Sigmoid colon (tissue), 7 donors: Measurements from ENCODE around the gene FBXW2. TPM values are rescaled to one million over a fixed set of nuclear protein-coding genes. Genes with fewer than 3 reads are reported as not detected.

Source experiments
- DNase-seq: peaks from one replicate; pipeline ENCODE4 v3.0.0-alpha.2; 2019
- H3K27ac ChIP-seq, 4 donors: fragments of 200-600 bp; sonication (generic); one replicate each; pipeline ENCODE4 v1.5.1; 2016 to 2019; ENCODE audit warnings: mild to moderate bottlenecking in 1 of 4
- H3K27me3 ChIP-seq, 3 donors: fragments of 200-600 bp; sonication (generic); one replicate each; pipeline ENCODE4 v1.5.1; 2019; ENCODE audit warnings: mild to moderate bottlenecking in 1 of 3
- H3K36me3 ChIP-seq, 4 donors: fragments of 200-600 bp; sonication (generic); one replicate each; pipeline ENCODE4 v1.5.1; 2016 to 2019
- H3K4me1 ChIP-seq, 4 donors: fragments of 200-600 bp; sonication (generic); one replicate each; pipeline ENCODE4 v1.5.1; 2017 to 2019
- H3K4me3 ChIP-seq, 4 donors: fragments of 200-600 bp; sonication (generic); one replicate each; pipeline ENCODE4 v1.5.1; 2017 to 2019; ENCODE audit warnings: mild to moderate bottlenecking in 2 of 4, moderate library complexity in 1 of 4
- H3K9me3 ChIP-seq, 4 donors: fragments of 200-600 bp in 3 of 4; sonication (generic) in 3 of 4; one replicate each; pipeline versions ENCODE4 v1.5.1 to v1.6.1; 2013 to 2019
- EP300 ChIP-seq, 4 donors: sonication (generic); formaldehyde crosslinking; IDR thresholded peaks; one replicate each; pipeline ENCODE4 v1.6.1; 2017; ENCODE audit warnings: antibody characterized with exemption in 4 of 4
- POLR2A ChIP-seq, 2 donors: fragments of 450-650 bp; IDR thresholded peaks; one replicate each; pipeline ENCODE4 v1.6.1; 2016; ENCODE audit warnings: antibody characterized with exemption in 2 of 2, mild to moderate bottlenecking in 2 of 2, moderate library complexity in 2 of 2
- POLR2AphosphoS5 ChIP-seq, 4 donors: sonication (generic); formaldehyde crosslinking; IDR thresholded peaks; one replicate each; pipeline ENCODE4 v1.6.1; 2017; ENCODE audit warnings: antibody characterized with exemption in 4 of 4
- WGBS, 2 donors: extraction: QIAGEN DNeasy Blood & Tissue Kit; methylation state at CpG; one replicate each; pipeline ENCODE4 v1.1.7; 2013; 5-methylcytosine and 5-hydroxymethylcytosine counted together
- intact Hi-C: fragments of 100-400 bp; cut with DNase I; formaldehyde crosslinking; loops from one replicate; pipeline ENCODE4 v1.15.1; 2023
- polyA plus RNA-seq, 3 donors: library from polyadenylated mRNA; stranded (reverse); fragments of 200-250 nt; gene quantifications; one replicate each; pipeline ENCODE4 v1.2.3, GENCODE V29; 2013
- total RNA-seq, 4 donors: library from RNA; depleted of rRNA; stranded (reverse); fragments of >200 nt; gene quantifications; one replicate each; pipeline ENCODE4 v1.1.0, GENCODE V29; 2016
- TF ChIP-seq, protein P1 (sequence below), 4 experiments: fragments of 450-650 bp in 3 of 4; fragments of 200-600 bp in 1 of 4; IDR thresholded peaks; one replicate each; pipeline ENCODE4 v1.5.1; 2016 to 2019; ENCODE audit warnings: antibody characterized with exemption in 4 of 4, mild to moderate bottlenecking in 3 of 4, moderate library complexity in 2 of 4
- donor health status: healthy with polysubstance abuse.
- donor health status: Bipolar disorder and iron deficiency.
- donor health status: healthy.

Gene FBXW2
- total and polyA plus RNA-seq, 7 donors, result 10.2 to 61.8 (median 30.9) TPM

DNA sequence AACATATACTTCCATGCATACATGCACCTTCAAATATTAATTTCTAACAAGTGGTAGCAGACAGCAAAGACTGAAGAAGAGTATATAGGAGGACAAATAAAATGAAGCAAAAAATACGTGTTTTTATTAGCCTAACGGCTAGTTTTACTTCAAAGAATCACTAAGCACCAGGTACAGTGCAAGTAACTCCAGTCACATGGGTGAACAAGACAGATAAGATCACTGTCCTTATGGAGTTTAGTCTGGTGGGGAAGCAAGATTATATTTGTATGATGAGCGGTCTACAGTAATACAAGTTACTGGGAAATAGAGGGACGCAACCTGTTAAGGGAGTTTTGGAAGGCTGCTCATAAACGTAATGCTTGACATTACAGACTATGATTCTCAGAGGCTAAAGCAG is 16.0 kb downstream of the FBXW2 start:
- Histone ChIP-seq H3K9me3 (no peaks in the 10 kb centered on the region), H3K36me3 (peaks cover 0 to 64% (median 19%) of the 10 kb centered on the region in 4 donors), H3K4me1 (peaks cover 0 to 6% (median 0%) of the 10 kb centered on the region in 4 donors), H3K4me3 (no peak overlapping the region), H3K27me3 (no peaks in the 10 kb centered on the region), H3K27ac (no peak overlapping the region)
- no peak for DNase-seq
- 94 to 95% methylated on average over 5 of the region's 5 CpGs for WGBS, 2 donors
- TF ChIP-seq, protein P1, sequence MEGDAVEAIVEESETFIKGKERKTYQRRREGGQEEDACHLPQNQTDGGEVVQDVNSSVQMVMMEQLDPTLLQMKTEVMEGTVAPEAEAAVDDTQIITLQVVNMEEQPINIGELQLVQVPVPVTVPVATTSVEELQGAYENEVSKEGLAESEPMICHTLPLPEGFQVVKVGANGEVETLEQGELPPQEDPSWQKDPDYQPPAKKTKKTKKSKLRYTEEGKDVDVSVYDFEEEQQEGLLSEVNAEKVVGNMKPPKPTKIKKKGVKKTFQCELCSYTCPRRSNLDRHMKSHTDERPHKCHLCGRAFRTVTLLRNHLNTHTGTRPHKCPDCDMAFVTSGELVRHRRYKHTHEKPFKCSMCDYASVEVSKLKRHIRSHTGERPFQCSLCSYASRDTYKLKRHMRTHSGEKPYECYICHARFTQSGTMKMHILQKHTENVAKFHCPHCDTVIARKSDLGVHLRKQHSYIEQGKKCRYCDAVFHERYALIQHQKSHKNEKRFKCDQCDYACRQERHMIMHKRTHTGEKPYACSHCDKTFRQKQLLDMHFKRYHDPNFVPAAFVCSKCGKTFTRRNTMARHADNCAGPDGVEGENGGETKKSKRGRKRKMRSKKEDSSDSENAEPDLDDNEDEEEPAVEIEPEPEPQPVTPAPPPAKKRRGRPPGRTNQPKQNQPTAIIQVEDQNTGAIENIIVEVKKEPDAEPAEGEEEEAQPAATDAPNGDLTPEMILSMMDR (IDR thresholded peaks at IDR 0.05), result no peak
- TF ChIP-seq EP300 (IDR thresholded peaks at IDR 0.05) (no peak), POLR2A (IDR thresholded peaks at IDR 0.05) (no peak), POLR2AphosphoS5 (IDR thresholded peaks at IDR 0.05) (no peak)
- intact Hi-C loops, result no loop called here

DNA sequence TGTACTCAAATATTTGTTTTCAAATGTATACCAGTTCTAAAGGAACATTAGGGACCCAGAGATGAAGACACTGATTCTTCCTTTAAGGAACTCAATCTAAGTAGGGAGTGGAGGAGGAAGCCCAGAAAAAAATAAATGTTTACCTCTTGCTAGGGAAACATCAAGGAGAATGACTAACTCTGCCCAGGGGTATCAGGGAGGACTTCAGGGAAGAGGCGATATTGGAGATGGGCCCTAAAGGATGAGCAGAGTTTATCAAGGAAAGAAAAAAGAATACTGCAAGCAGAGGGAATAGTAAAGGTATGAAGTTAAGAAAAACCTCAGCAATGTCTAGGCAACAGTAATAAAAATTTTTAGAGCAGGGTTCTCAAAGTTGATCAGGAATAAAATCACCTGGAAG is 16.4 kb downstream of the FBXW2 start:
- no peak for DNase-seq
- Histone ChIP-seq H3K36me3 (peaks cover 0 to 69% (median 19%) of the 10 kb centered on the region in 4 donors), H3K4me3 (no peak overlapping the region), H3K27me3 (no peaks in the 10 kb centered on the region), H3K9me3 (no peaks in the 10 kb centered on the region), H3K4me1 (peaks cover 0 to 6% (median 0%) of the 10 kb centered on the region in 4 donors), H3K27ac (no peak overlapping the region)
- TF ChIP-seq, protein P1 (IDR thresholded peaks at IDR 0.05), result no peak
- TF ChIP-seq POLR2A (IDR thresholded peaks at IDR 0.05) (no peak), POLR2AphosphoS5 (IDR thresholded peaks at IDR 0.05) (no peak), EP300 (IDR thresholded peaks at IDR 0.05) (no peak)
- WGBS, 2 donors, result 99% methylated on average over 1 of the region's 1 CpG
- intact Hi-C loops, result no loop called here

DNA sequence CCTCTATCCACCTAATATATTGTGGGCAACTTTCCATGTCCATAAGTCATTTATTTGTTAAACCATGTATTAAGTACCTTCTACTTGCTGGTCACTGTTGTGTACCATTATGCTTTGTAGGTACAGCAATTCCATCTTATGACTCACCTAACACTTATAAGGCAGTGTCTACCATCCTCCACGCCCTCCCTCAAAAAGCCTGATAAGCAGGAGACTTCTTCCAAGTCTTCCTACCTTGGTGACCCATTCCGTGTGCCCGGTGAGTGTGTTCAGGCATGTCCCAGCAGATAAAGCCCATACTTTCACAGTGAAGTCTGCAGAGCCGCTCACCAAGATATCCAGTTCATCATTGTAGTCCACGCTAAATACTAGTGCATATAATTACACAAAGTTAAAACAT is 17.4 kb downstream of the FBXW2 start:
- intact Hi-C loops, result no loop called here
- H3K9me3 ChIP-seq, result no peaks in the 10 kb centered on the region
- peaks cover 0 to 3% (median 0%) of the 10 kb centered on the region in 4 donors for H3K4me1 ChIP-seq
- H3K27ac ChIP-seq, result no peak overlapping the region
- DNase-seq, result no peak
- TF ChIP-seq EP300 (IDR thresholded peaks at IDR 0.05) (no peak), POLR2AphosphoS5 (IDR thresholded peaks at IDR 0.05) (no peak), POLR2A (IDR thresholded peaks at IDR 0.05) (no peak)
- TF ChIP-seq, protein P1 (IDR thresholded peaks at IDR 0.05), result no peak
- 95 to 98% methylated on average over 5 of the region's 5 CpGs for WGBS, 2 donors
- peaks cover 5 to 78% (median 23%) of the 10 kb centered on the region in 4 donors for H3K36me3 ChIP-seq
- H3K4me3 ChIP-seq, result no peak overlapping the region
- H3K27me3 ChIP-seq, result no peaks in the 10 kb centered on the region

DNA sequence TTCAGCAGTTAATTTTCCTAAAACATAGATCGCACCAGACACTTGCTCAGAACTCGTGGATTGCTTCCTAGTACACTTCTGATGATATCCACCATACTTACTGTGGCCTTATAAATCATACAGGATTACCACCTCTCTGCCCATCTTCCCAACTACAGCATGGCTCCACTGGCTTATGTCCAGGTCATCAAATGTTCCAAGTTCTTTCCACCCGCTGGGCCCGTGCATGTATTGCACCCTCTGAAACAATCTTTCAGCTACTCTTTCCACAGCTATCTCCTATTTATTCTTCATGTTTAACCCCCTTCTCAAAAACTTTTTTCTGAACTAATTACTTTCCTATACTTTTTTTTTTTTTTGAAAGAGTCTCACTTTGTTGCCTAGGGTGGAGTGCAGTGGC is 18.5 kb downstream of the FBXW2 start:
- intact Hi-C loops, result no loop called here
- TF ChIP-seq POLR2AphosphoS5 (IDR thresholded peaks at IDR 0.05) (no peak), POLR2A (IDR thresholded peaks at IDR 0.05) (no peak), EP300 (IDR thresholded peaks at IDR 0.05) (no peak)
- TF ChIP-seq, protein P1 (IDR thresholded peaks at IDR 0.05), result no peak
- Histone ChIP-seq H3K27me3 (no peaks in the 10 kb centered on the region), H3K4me1 (no peaks in the 10 kb centered on the region), H3K27ac (no peak overlapping the region), H3K4me3 (no peak overlapping the region), H3K36me3 (peaks cover 5 to 87% (median 28%) of the 10 kb centered on the region in 4 donors), H3K9me3 (no peaks in the 10 kb centered on the region)
- WGBS, 2 donors, result 90 to 92% methylated on average over 4 of the region's 4 CpGs
- DNase-seq, result no peak

DNA sequence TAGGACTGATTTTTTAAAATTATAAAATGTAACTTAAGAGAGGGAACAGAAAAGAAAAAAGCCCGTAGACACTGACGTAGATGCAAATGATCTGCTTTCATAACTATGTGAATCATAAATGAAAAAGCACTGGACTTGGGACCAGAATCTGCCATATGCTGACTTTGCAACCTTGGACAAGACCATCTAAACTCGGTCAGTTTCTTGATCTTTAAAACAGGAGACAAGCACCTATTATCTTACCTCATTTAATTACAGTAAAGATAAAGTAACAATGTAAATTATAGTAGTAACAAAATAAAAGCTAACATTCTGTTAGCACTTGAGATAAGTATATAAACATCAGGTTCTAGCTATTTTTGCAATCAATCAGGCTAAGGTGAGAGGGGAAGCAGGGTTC is 20.0 kb downstream of the FBXW2 start:
- Histone ChIP-seq H3K36me3 (peaks cover 8 to 98% (median 37%) of the 10 kb centered on the region in 4 donors), H3K4me3 (no peak overlapping the region), H3K27ac (no peak overlapping the region), H3K4me1 (no peaks in the 10 kb centered on the region), H3K9me3 (no peaks in the 10 kb centered on the region), H3K27me3 (no peaks in the 10 kb centered on the region)
- no peak for DNase-seq
- TF ChIP-seq EP300 (IDR thresholded peaks at IDR 0.05), result no peak
- no peak for TF ChIP-seq POLR2AphosphoS5 (IDR thresholded peaks at IDR 0.05)
- TF ChIP-seq POLR2A (IDR thresholded peaks at IDR 0.05), result no peak
- TF ChIP-seq, protein P1 (IDR thresholded peaks at IDR 0.05), result no peak
- WGBS, 2 donors, result 79 to 90% methylated on average over 3 of the region's 3 CpGs
- intact Hi-C loops, result no loop called here
